Trophoblast cell (in vitro differentiated cells and primary cell): ENCODE data around the gene CNNM4.

Experiments used
- DNase-seq, 2 donors: peaks; one replicate each; pipeline ENCODE4 v3.0.0-alpha.2; 2016
- H2AFZ ChIP-seq: 2 replicates; pipeline ENCODE4 v1.6.1; 2013; ENCODE audit warnings: low read length, moderate library complexity, mild to moderate bottlenecking; ENCODE audit not compliant: insufficient read depth, poor library complexity
- H2AK5ac ChIP-seq: 2 replicates; pipeline ENCODE4 v1.6.1; 2013; ENCODE audit warnings: mild to moderate bottlenecking, low read length
- H2BK120ac ChIP-seq: 2 replicates; pipeline ENCODE4 v1.6.1; 2013; ENCODE audit warnings: low read length, mild to moderate bottlenecking, moderate library complexity; ENCODE audit not compliant: insufficient read depth, poor library complexity
- H2BK12ac ChIP-seq: 2 replicates; pipeline ENCODE4 v1.6.1; 2013; ENCODE audit warnings: mild to moderate bottlenecking, low read length, moderate library complexity
- H2BK5ac ChIP-seq: 2 replicates; pipeline ENCODE4 v1.6.1; 2013; ENCODE audit warnings: low read length, low read depth, moderate library complexity, mild to moderate bottlenecking; ENCODE audit not compliant: poor library complexity
- H3K14ac ChIP-seq: 2 replicates; pipeline ENCODE4 v1.6.1; 2013; ENCODE audit warnings: mild to moderate bottlenecking, low read length
- H3K18ac ChIP-seq: 2 replicates; pipeline ENCODE4 v1.6.1; 2013; ENCODE audit warnings: mild to moderate bottlenecking, low read length
- H3K23ac ChIP-seq: 2 replicates; pipeline ENCODE4 v1.6.1; 2013; ENCODE audit warnings: low read length
- H3K27ac ChIP-seq: 2 replicates; pipeline ENCODE4 v1.5.1; 2013; ENCODE audit warnings: low read depth, mild to moderate bottlenecking, inconsistent platforms, low read length, moderate library complexity
- H3K27me3 ChIP-seq: 2 replicates; pipeline ENCODE4 v1.6.1; 2013; ENCODE audit warnings: inconsistent platforms, mild to moderate bottlenecking, low read length, moderate library complexity; ENCODE audit not compliant: insufficient read depth
- H3K36me3 ChIP-seq, 2 experiments: 1 replicate in 1 of 2; 2 replicates in 1 of 2; pipeline ENCODE4 v1.6.1; 2013; ENCODE audit warnings: low read length in 2 of 2, mild to moderate bottlenecking in 2 of 2, moderate library complexity in 1 of 2; ENCODE audit not compliant: insufficient read depth in 2 of 2, control insufficient read depth in 1 of 2
- H3K4ac ChIP-seq: 2 replicates; pipeline ENCODE4 v1.6.1; 2013; ENCODE audit warnings: low read depth, mild to moderate bottlenecking, low read length, moderate library complexity
- H3K4me1 ChIP-seq, 2 experiments: 1 replicate in 1 of 2; 2 replicates in 1 of 2; pipeline ENCODE4 v1.6.1; 2013; ENCODE audit warnings: low read length in 2 of 2, mild to moderate bottlenecking in 2 of 2, moderate library complexity in 1 of 2; ENCODE audit not compliant: insufficient read depth in 2 of 2, control insufficient read depth in 1 of 2
- H3K4me2 ChIP-seq: 2 replicates; pipeline ENCODE4 v1.6.1; 2013; ENCODE audit warnings: inconsistent platforms, mild to moderate bottlenecking, low read length, moderate library complexity
- H3K4me3 ChIP-seq: 2 replicates; pipeline ENCODE4 v1.5.1; 2013; ENCODE audit warnings: mild to moderate bottlenecking, low read depth, low read length, inconsistent platforms
- H3K79me1 ChIP-seq: one replicate; pipeline ENCODE4 v1.6.1; 2013; ENCODE audit warnings: low read length
- H3K79me2 ChIP-seq: 2 replicates; pipeline ENCODE4 v1.6.1; 2013; ENCODE audit warnings: low read length, mild to moderate bottlenecking; ENCODE audit not compliant: control insufficient read depth, insufficient read depth, poor library complexity
- H3K9ac ChIP-seq: 2 replicates; pipeline ENCODE4 v1.6.1; 2013; ENCODE audit warnings: mild to moderate bottlenecking, low read length
- H3K9me3 ChIP-seq: 2 replicates; pipeline ENCODE4 v1.6.1; 2013; ENCODE audit warnings: low read depth, mild to moderate bottlenecking, control low read depth, inconsistent platforms, low read length; ENCODE audit not compliant: insufficient read depth
- H4K12ac ChIP-seq: 2 replicates; pipeline ENCODE4 v1.6.1; 2013; ENCODE audit warnings: low read depth, mild to moderate bottlenecking, low read length, moderate library complexity
- H4K8ac ChIP-seq: 2 replicates; pipeline ENCODE4 v1.6.1; 2013; ENCODE audit warnings: low read depth, mild to moderate bottlenecking, low read length, moderate library complexity
- H4K91ac ChIP-seq: one replicate; pipeline ENCODE4 v1.6.1; 2013; ENCODE audit warnings: low read depth, mild to moderate bottlenecking, low read length, moderate library complexity
- WGBS: extraction: QIAGEN DNeasy Blood & Tissue Kit; methylation state at CpG from one replicate; pipeline ENCODE4 v1.1.7; 2013; ENCODE audit warnings: missing lambda C conversion rate; ENCODE audit not compliant: insufficient read length, insufficient coverage; ENCODE audit errors: extremely low coverage; 5-methylcytosine and 5-hydroxymethylcytosine counted together

Gene CNNM4

DNA sequence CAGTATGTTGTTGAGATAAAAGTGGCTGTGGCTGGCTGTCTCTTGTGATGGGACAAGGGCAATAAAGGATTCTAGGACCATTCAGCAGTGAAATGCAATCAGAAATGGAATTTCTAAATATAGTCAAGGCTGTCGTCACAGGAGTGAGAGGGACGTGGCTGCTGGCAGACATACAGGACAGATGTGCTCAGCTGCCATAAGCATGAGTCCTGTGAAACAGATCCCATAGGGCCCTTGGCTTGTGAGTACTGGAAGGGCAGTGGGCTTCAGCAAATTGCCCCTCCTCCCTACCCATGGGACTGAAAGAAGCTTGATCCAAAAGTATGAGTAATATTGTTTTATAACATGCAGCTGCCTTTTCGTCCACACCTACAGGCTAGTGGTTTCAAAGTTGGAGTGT is 51.2 kb downstream of the CNNM4 start:
- H4K12ac ChIP-seq, result no peak overlapping the region
- WGBS, result no CpG with 5 or more reads among the region's 3 CpGs
- peaks cover 4 to 5% of the 10 kb centered on the region in 2 experiments for H3K4me1 ChIP-seq

DNA sequence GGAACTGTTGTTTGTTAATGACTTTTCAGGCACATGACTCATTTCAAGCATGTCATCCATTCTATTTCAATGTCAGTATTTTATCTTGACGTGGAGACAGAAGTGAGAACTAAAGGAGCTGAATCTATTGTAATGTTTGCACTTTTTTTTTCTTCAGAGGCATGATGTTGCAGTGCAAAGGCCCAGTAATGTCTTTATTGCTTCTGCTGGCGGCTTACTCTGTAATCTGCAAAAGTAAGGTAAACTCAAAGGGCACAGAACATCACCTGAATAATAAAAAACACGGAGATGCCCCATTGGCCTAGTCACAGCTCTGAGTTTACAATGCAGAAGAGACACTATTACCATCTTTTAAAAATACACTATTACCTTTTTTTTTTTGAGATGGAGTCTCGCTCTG is 53.0 kb downstream of the CNNM4 start:
- no peak overlapping the region for H4K8ac ChIP-seq
- no peak overlapping the region for H2AFZ ChIP-seq
- DNase-seq, result no peak
- H3K27me3 ChIP-seq, result no peaks in the 10 kb centered on the region
- peaks cover 11 to 14% of the 10 kb centered on the region in 2 experiments for H3K4me1 ChIP-seq
- H2BK5ac ChIP-seq, result no peak overlapping the region
- H2AK5ac ChIP-seq, result no peak overlapping the region
- no peak overlapping the region for H2BK12ac ChIP-seq
- H3K27ac ChIP-seq, result no peak overlapping the region
- H3K79me1 ChIP-seq, result peaks cover 2% of the 10 kb centered on the region
- peaks cover 10 to 17% of the 10 kb centered on the region in 2 experiments for H3K36me3 ChIP-seq
- no peak overlapping the region for H3K23ac ChIP-seq
- no peak overlapping the region for H4K91ac ChIP-seq
- no peak overlapping the region for H3K18ac ChIP-seq
- H3K79me2 ChIP-seq, result peaks cover 2% of the 10 kb centered on the region
- H4K12ac ChIP-seq, result no peak overlapping the region
- H2BK120ac ChIP-seq, result no peak overlapping the region
- H3K14ac ChIP-seq, result no peak overlapping the region
- H3K4me3 ChIP-seq, result no peak overlapping the region
- WGBS, result no CpG with 5 or more reads among the region's 4 CpGs
- no peak overlapping the region for H3K4me2 ChIP-seq
- no peaks in the 10 kb centered on the region for H3K9me3 ChIP-seq
- H3K9ac ChIP-seq, result no peak overlapping the region
- no peak overlapping the region for H3K4ac ChIP-seq

More for the DNA sequence above, 51.2 kb downstream of the CNNM4 start:
- Histone ChIP-seq H2BK120ac (no peak overlapping the region), H2BK12ac (no peak overlapping the region), H3K36me3 (peaks cover 9 to 19% of the 10 kb centered on the region in 2 experiments), H3K4me2 (no peak overlapping the region), H2AFZ (no peak overlapping the region), H4K91ac (no peak overlapping the region), H4K8ac (no peak overlapping the region), H3K79me1 (peaks cover 2% of the 10 kb centered on the region), H3K4ac (no peak overlapping the region), H3K14ac (no peak overlapping the region), H3K9ac (no peak overlapping the region), H2BK5ac (no peak overlapping the region), H3K18ac (no peak overlapping the region), H3K23ac (no peak overlapping the region), H3K27ac (no peak overlapping the region), H3K4me3 (no peak overlapping the region), H2AK5ac (no peak overlapping the region), H3K9me3 (peaks cover 3% of the 10 kb centered on the region), H3K27me3 (no peaks in the 10 kb centered on the region), H3K79me2 (peaks cover 2% of the 10 kb centered on the region)
- no peak for DNase-seq

DNA sequence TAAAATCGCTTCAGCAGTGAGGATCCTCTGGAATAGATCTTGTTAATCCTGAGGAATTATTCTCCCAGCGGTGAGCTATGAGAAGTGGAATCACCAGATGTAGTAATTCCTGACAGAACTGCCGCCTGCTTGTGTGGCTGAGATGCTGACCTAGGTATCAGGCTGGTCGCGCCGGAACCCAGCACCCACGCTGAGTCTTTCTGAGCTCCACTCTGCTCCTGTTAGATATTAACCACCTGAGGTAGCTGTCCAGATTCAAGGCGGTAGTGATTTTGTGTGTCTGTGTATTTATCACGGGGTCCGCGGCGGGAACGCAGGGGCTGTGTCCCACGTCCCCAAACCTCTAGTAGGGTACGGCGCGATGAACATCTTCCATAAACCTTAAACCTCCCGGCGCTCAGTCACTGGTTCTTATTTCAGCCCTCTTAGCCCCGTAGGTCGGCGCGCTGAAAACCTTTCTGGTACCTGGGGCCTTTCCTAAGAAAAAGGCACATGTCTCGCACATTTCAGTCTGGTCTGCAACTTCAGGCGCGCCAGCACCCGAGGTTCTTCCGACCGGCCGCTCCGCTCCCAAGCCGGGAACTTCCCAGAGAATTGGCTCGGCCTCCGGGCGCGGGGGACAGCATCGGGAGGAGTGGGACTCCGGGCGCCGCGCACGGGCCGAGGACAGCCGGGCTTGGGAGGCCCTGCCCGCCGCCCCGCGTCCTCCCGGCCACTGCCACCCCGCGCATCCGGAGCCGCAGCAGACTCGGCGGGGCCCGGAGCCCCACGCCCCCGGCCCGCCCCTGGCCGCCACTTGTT is 54.8 kb downstream of the CNNM4 start:
- no peak overlapping the region for H3K4ac ChIP-seq
- no peak overlapping the region for H3K23ac ChIP-seq
- no peak overlapping the region for H2BK120ac ChIP-seq
- no peak overlapping the region for H2BK12ac ChIP-seq
- peaks cover 2% of the 10 kb centered on the region for H3K79me2 ChIP-seq
- peaks cover 2% of the 10 kb centered on the region for H3K79me1 ChIP-seq
- H3K14ac ChIP-seq, result no peak overlapping the region
- H2BK5ac ChIP-seq, result peak overlapping the region; percentile 29
- H3K36me3 ChIP-seq, result peaks cover 5 to 6% of the 10 kb centered on the region in 2 experiments
- H3K9me3 ChIP-seq, result no peaks in the 10 kb centered on the region
- no CpG with 5 or more reads among the region's 60 CpGs for WGBS
- H3K4me1 ChIP-seq, result peaks cover 14 to 19% of the 10 kb centered on the region in 2 experiments
- peak; percentile 37 to 70 for DNase-seq
- peak overlapping the region; percentile 74 for H3K4me3 ChIP-seq
- H2AK5ac ChIP-seq, result no peak overlapping the region
- H3K9ac ChIP-seq, result peak overlapping the region; percentile 14
- peak overlapping the region; percentile 89 for H3K4me2 ChIP-seq
- H3K27ac ChIP-seq, result no peak overlapping the region
- H4K8ac ChIP-seq, result peak overlapping the region; percentile 40
- no peaks in the 10 kb centered on the region for H3K27me3 ChIP-seq
- H2AFZ ChIP-seq, result peak overlapping the region; percentile 69
- H3K18ac ChIP-seq, result no peak overlapping the region
- H4K91ac ChIP-seq, result no peak overlapping the region
- H4K12ac ChIP-seq, result no peak overlapping the region

DNA sequence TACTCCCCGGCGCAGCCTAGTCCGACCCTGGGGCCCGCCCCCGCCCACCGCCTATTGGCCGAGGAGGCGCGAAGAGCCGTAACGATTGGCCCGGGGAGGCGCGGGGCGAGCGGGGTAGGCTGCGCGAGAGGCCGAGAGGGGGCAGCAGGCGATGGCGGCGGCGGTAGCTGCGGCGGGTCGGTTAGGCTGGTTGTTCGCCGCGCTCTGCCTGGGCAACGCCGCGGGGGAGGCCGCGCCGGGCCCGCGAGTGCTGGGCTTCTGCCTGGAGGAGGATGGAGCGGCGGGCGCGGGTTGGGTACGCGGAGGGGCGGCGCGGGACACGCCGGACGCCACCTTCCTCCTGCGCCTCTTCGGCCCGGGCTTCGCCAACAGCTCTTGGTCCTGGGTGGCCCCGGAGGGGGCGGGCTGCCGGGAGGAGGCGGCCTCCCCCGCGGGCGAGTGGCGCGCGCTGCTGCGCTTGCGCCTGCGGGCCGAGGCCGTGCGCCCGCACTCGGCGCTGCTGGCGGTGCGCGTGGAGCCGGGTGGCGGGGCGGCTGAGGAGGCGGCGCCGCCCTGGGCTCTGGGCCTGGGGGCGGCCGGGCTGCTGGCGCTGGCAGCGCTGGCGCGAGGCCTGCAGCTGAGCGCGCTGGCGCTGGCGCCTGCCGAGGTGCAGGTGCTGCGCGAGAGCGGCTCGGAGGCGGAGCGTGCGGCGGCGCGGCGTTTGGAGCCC is 55.6 kb downstream of the CNNM4 start, which contains the start of gene CNNM3:
CNNM3 (plus strand) TSS at position 142 of the 709 bp plus-strand sequence; CDS start at position 152, 10 bp downstream.
- H2AK5ac ChIP-seq, result no peak within 1 kb of the TSS
- H3K9ac ChIP-seq, result peak within 1 kb of the TSS; percentile 14
- peaks cover 3 to 6% of the 10 kb centered on the region in 2 experiments for H3K36me3 ChIP-seq
- H3K4me2 ChIP-seq, result peak within 1 kb of the TSS; percentile 92
- H2AFZ ChIP-seq, result peak within 1 kb of the TSS; percentile 92
- peaks cover 2% of the 10 kb centered on the region for H3K79me1 ChIP-seq
- H3K23ac ChIP-seq, result no peak within 1 kb of the TSS
- WGBS, result no CpG with 5 or more reads among the region's 103 CpGs
- H4K8ac ChIP-seq, result peak within 1 kb of the TSS; percentile 95
- H3K14ac ChIP-seq, result peak within 1 kb of the TSS; percentile 65
- peak; percentile 94 to 97 for DNase-seq
- H3K4me3 ChIP-seq, result peak within 1 kb of the TSS; percentile 91
- peaks cover 2% of the 10 kb centered on the region for H3K79me2 ChIP-seq
- peak within 1 kb of the TSS; percentile 80 for H3K4ac ChIP-seq
- no peaks in the 10 kb centered on the region for H3K27me3 ChIP-seq
- H4K91ac ChIP-seq, result peak within 1 kb of the TSS; percentile 85
- peak within 1 kb of the TSS; percentile 88 for H3K27ac ChIP-seq
- peak within 1 kb of the TSS; percentile 85 for H3K18ac ChIP-seq
- H4K12ac ChIP-seq, result peak within 1 kb of the TSS; percentile 70
- peak within 1 kb of the TSS; percentile 61 for H2BK120ac ChIP-seq
- H2BK5ac ChIP-seq, result peak within 1 kb of the TSS; percentile 63
- peak within 1 kb of the TSS; percentile 12 for H2BK12ac ChIP-seq
- H3K9me3 ChIP-seq, result no peaks in the 10 kb centered on the region
- H3K4me1 ChIP-seq, result peaks cover 14 to 19% of the 10 kb centered on the region in 2 experiments
